Spleen (tissue), 7 donors: Measurements from ENCODE around the gene DFFA.

Experiments
- POLR2A ChIP-seq, 3 donors: fragments of 450-650 bp; IDR thresholded peaks; one replicate each; pipeline ENCODE4 v1.5.1; 2017; ENCODE audit warnings: antibody characterized with exemption in 3 of 3, mild to moderate bottlenecking in 1 of 3
- POLR2AphosphoS5 ChIP-seq, 3 donors: sonication (generic); formaldehyde crosslinking; IDR thresholded peaks; one replicate each; pipeline ENCODE4 v1.5.1; 2017; ENCODE audit warnings: antibody characterized with exemption in 3 of 3
- TF ChIP-seq, protein P1 (sequence below), 11 experiments: fragments of 200-600 bp in 7 of 11; fragments of 450-650 bp in 4 of 11; sonication (generic) in 4 of 11; IDR thresholded peaks in 8 of 11; conservative IDR thresholded peaks in 3 of 11; 1 replicate in 7 of 11; 2 replicates in 4 of 11; pipeline versions ENCODE4 v1.4.0 to v1.8.0; 2016 to 2021; ENCODE audit warnings: antibody characterized with exemption in 11 of 11, inconsistent platforms in 4 of 11, mild to moderate bottlenecking in 1 of 11
- donor health status: DM: no; HTN: no; CAD: no; lungs with moderate emphysema.
- donor health status: DM: no; HTN: no; CAD: no.
- donor health status: DM: no; HTN: no; CAD: no.

DNA sequence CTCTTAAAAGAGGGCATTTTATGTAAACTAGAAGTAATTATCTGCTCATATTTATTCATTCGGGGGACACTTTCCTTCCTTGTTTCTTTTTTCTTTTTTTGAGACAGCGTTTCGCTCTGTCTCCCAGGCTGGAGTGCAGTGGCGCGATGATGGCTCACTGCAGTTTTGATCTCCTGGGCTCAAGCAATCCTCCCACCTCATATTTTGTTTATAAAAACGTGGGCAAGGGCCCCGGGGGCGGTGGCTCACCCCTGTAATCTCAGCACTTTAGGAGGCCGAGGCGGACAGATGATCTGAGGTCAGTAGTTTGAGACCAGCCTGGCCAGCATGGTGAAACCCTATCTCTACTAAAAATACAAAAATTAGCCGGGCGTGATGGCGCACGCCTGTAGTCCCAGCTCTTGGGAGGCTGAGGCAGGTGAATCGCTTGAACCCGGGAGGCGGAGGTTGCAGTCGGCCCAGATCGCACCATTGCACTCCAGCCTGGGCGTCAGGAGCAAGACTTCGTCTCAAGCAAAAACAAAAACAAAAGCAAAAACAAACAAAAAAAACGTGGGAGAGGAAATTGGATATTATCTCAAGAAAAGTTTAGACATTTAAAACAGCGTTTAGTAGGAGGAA, 926 bp upstream of the DFFA start:
- TF ChIP-seq POLR2A (IDR thresholded peaks at IDR 0.05) (no peak), POLR2AphosphoS5 (IDR thresholded peaks at IDR 0.05) (no peak)
- TF ChIP-seq, protein P1, sequence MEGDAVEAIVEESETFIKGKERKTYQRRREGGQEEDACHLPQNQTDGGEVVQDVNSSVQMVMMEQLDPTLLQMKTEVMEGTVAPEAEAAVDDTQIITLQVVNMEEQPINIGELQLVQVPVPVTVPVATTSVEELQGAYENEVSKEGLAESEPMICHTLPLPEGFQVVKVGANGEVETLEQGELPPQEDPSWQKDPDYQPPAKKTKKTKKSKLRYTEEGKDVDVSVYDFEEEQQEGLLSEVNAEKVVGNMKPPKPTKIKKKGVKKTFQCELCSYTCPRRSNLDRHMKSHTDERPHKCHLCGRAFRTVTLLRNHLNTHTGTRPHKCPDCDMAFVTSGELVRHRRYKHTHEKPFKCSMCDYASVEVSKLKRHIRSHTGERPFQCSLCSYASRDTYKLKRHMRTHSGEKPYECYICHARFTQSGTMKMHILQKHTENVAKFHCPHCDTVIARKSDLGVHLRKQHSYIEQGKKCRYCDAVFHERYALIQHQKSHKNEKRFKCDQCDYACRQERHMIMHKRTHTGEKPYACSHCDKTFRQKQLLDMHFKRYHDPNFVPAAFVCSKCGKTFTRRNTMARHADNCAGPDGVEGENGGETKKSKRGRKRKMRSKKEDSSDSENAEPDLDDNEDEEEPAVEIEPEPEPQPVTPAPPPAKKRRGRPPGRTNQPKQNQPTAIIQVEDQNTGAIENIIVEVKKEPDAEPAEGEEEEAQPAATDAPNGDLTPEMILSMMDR (IDR thresholded peaks at IDR 0.05 in 8 of 11, conservative IDR thresholded peaks at IDR 0.05 in 3 of 11): no peak
